ENCODE data around the gene GNG10.
"Not testable (repeated sequence)": the region's sequence is repeated elsewhere in the genome, so short reads cannot be mapped to it uniquely, and the experiment has no call there.

The GNG10 gene

DNA sequence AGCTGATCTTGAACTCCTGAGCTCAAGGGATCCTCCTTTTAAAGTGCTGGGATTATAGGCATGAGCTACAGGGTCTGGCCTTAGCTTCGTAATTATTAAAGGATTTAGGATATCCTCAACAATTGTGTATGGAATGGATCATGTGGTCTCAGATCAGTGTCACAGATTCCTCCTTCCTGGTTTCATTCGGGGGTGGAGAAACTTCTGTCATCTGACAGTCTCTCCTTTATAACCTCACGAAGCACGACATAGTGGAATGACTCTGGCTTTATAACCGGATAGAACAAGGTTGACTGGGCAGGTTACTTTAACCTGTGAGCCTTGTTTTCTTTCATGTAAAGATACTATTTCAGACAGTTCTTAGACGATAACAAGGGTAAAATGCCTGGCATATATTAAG is 4.4 kb upstream of the GNG10 start:
- DNase-seq = no peak

- no peak for DNase-seq
Observed at GRCh38 chr9:111658943-111659342, 2.5 kb upstream of the GNG10 start.

DNA sequence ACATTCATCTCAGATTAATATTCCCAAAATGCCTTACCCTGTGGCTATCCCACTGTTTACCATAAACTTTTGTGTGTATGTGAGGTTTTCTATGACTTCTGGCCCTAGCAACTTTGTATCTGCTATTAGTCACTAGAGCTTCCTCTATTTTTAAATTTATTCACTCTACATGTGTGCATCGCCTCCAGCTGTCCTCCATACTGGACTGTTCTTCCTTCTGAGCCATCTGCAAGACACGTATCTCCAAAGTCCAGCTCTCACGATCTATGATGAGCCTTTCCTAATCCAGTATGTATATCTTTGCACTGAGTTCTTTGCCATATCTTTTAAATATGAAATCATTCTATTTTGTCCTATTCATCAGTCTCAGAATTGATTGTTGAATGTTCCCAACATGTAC is 1.7 kb upstream of the GNG10 start:
- DNase-seq = no peak

DNA sequence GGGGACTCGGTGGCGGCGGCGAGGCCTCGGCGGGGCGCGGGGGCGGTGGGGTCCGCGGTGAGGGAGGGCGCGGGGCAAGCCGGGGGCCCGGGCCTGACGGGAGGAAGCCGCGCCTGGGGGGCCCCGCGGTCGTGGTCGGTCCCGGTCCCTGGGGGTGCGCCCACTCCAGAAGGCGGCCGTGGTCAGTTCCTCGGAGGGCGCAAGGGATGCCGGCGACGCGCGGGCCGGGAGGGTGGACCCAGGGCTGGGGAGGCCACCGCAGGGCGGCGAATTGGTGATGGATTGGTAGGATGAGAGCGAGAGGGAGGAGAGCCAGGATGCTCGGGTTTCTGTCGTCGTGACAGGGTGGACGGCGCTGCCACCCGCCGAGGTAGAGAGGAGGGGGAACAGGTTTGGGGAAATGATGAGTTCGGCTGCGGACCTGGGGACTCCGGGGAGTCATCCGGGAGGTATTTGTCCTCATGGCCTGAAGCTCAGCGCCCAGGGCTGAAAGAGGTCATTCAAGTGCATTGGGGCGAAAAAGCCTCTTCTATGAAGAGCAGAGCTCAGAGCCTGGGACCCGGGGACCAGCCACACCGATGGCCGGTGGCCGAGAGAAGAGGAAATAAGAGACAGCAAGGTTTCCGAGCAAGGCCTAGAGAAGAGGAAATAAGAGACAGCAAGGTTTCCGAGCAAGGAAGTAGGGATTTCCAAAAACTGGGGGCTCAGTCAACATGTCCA is 557 bp downstream of the GNG10 start:
- DNase-seq = no peak

GRCh38 chr9:111662576-111663300 is 1.3 kb downstream of the GNG10 start:
- DNase-seq = no peak

GRCh38 chr9:111663301-111663823 is 2.0 kb downstream of the GNG10 start:
- no peak for DNase-seq

DNA sequence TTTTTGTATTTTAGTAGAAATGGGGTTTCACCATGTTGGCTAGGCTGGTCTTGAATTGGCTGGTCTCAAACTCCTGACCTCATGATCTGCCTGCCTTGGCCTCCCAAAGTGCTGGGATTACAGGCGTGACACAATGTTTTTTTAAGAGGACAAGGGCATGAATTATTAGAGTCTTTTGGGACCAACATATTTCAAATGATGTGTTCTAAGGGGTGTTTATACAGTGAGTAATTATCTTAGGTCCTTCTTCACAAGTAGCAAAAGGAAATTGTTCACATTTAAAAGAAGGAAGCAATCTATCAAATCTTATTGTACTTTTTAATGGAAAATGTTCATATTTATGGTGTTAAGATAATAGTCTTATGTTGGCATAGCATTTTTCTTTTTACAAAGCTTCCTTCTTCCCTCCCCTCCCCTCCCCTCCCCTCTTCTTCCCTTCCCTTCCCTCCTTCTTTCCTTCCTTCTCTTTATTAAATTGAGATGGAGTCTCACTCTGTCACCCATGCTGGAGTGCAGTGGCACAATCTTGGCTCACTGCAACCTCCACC is 6.7 kb downstream of the GNG10 start:
- DNase-seq = no peak

DNA sequence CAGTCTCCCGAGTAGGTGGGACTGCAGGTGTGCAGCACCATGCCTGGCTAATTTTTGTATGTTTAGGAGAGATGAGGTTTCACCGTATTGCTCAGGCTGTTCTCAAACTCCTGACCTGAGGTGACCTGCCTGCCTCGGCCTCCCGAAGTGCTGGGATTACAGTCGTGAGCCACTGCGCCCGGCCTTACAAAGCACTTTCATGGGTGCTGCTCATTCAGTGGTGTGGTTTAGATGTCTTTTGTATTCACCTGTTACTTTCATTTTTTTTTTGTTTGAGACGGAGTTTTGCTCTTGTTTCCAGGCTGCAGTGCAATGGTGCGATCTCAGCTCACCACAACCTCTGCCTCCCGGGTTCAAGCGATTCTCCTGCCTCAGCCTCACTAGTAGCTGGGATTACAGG is 7.2 kb downstream of the GNG10 start:
- DNase-seq = not testable (repeated sequence)

DNA sequence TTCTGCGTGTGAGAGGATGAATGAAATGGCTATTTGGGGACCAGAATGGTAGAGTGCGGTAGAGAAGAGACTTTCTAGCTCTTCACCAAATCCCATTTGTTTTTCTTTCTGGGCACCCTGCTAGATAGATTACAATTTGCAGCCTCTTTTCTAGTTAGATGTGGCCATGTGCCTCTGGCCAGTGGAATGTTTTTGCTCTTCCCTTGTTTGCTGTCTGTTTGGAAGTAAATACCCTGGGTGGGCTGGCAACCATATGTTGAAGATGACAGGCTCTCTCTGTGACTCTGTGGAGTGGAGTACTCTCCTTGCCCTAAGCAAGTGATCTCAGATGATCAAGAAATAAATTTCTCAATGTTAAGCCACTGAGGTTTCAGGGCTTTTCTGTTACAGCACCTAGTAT is 12.9 kb downstream of the GNG10 start:
- no peak for DNase-seq

DNA sequence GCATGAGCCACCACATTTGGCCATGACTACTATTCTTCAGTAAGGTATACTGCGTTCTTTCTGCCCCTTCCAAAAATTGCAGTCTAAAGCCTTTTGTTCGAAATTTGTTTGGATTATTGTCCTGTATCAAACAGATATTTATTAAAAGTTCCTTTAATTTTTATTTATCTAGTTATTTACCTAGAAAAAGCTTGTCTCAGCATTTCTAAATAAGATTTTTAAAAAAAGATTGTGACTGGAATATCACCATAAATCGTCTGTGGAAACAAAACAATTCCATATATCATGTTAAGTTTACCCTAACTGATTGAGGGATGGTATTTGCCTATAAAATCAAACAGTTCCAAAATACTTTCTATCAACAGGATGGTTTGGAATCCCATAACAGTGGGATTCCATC is 14.7 kb downstream of the GNG10 start:
- no peak for DNase-seq

GRCh38 chr9:111678293-111678692 is 16.9 kb downstream of the GNG10 start:
- no peak for DNase-seq

GRCh38 chr9:111679199-111679598 is 17.8 kb downstream of the GNG10 start:
- no peak for DNase-seq

- no peak for DNase-seq
Observed at GRCh38 chr9:111683392-111683791, 22.0 kb downstream of the GNG10 start.

GRCh38 chr9:111691672-111692329 is 30.4 kb downstream of the GNG10 start:
- no peak for DNase-seq

DNA sequence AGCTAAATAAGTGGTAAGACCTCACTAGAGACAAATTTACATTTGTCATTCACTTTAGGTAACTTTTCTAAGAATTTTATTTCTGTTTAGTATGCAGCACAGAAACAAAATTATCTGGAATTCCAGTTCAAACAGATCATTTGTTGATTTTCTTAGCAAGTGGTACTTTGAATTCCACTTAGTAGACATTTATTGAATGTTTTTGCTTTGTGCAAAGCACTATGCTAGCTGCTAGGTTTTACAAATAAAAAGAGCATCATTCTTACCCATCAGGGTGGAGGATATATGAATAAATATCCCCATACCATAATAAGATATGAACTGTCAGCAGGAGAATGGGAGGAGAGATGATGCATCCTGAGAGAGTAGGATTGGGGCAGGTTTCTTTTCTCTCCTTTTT is 35.4 kb downstream of the GNG10 start:
- DNase-seq = no peak

DNA sequence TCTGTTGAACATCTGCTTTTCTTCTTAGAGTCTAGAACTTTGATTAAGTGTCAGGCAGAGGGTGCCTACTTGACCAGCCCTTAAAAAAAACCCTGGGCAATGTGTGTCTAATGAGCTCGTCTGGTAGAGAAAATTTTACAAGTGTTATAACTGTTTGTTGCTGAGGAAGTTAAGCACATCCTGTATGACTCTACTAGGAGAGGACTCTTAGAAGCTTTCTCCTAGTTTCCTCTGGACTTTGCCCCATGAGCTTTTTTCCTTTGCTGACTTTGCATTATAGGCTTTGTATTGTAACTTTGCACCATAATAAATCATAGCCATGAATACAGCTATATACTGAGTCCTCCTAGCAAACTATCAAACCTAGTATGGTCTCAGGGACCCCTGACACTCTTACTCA is 39.4 kb downstream of the GNG10 start:
- DNase-seq = no peak

GRCh38 chr9:111704503-111704902 is 43.1 kb downstream of the GNG10 start:
- DNase-seq = no peak

DNA sequence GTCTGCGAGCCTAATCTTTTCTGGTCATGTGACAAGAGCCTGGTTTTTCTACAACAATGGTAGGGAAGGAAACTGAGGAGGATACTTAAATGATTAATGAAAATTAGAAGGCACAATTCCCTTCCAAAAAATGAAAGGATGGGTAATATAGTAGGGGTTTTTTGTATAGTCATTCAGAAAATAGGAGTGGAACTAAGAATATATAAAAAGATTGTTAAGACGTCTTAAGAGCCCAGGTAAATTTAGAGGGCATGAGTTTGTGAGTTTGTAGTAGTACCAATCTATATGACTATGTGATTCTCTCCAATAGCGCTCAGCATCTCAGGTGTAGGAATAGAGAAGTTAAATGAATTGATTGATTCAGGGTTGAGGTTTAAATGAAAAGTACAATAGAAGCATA is 50.1 kb downstream of the GNG10 start:
- DNase-seq = no peak

DNA sequence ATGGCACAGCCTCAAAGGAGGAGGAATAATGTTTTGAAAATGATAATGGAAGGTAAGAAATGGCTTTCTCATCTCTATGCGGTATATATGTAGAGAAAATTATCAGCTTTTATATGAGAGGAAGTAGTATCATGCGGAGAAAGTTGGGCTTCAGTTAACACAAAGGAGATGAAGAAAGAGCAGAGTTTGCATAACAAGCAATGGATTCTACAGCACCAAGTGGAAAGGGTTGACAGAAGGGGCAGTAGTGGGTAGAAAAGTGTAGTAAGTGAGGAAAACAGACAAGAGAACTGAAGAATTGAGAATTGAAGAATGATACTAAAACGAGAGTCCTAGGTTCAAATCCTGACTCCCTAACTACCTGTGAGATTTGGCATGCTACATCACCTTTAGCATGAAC is 51.0 kb downstream of the GNG10 start:
- DNase-seq = no peak

DNA sequence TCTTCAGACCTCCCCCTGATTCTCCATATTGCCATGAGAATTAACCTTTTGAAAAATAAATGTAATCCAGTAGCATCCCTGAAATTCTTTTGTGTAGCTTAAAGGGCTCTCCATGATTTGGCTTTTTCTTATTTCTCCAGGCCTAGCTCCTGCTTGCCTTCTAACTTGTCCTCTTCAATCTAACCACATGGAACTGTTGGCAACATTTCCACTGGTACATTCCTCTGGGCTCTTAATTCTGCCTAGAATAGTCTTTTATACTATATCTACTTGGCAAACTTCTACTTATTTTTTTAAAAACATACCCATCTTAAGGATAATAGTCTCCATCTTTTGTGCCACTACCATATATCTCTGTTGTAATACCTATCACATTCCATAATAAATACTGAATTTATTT is 54.1 kb downstream of the GNG10 start:
- no peak for DNase-seq

GRCh38 chr9:111719541-111719940 is 58.1 kb downstream of the GNG10 start:
- no peak for DNase-seq
